ENCODE data around the gene FBXL7.

Gene FBXL7

DNA sequence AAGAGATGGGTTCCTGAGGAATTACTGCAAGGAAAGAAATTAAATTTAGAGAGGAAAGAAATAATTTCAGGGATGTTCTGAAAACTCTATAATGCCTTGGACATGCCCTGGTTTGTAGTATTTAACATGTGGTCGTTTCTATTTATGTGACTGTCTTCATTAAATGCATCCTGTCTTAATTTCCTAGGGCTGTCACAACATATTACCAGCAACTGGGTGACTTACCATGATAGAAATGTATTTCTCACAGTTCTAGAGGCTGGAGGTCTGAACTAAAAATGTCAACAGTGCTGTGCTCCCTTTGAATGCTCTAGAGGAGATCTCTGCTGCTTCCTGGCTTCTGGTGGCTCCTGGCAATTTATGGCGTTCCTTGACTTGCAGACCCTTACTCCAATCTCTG, 287.7 kb downstream of the FBXL7 start:
- no peak for DNase-seq

DNA sequence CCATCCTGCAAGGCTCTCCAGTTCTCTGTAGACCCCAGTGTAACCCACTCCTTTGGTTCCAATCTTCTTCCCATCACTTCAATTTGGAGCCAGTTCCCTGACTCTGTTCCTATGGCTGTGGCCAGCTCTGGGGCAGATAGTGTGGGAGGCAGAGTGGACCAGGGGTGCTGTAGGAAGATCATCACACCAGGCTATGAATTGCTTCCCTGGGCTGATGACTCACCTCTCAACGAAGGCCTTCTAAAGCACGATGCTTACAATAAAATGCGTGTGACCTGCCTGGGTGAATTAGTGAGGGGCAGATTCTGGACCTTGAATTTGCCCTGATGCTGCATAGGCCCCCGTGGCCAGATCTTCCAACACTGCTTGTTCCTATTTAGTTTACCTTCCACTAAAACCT, 289.7 kb downstream of the FBXL7 start:
- no peak for DNase-seq

- no peak for DNase-seq
Measured at GRCh38 chr5:15790446-15791018, 290.6 kb downstream of the FBXL7 start.

DNA sequence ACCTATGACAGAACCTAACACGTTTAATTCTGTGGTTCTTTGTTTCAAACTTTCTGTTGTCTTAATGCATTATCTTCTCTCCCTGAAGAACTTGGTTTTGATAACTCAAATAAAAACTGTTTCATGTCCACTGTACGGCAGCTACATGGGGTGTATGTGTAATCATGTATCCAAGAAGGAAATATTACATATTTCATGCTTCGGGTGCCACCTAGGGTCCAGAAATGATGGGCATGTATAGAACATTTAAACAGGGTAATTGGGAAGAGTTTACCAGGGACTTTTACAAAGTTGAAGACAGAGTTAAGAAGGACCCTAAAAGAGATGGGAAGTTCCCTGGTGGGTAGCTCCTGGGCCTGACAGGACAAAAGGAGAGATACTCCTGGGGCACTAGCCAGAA, 291.3 kb downstream of the FBXL7 start:
- no peak for DNase-seq

- DNase-seq = no peak
Measured at GRCh38 chr5:15791859-15792258, 291.9 kb downstream of the FBXL7 start.

DNA sequence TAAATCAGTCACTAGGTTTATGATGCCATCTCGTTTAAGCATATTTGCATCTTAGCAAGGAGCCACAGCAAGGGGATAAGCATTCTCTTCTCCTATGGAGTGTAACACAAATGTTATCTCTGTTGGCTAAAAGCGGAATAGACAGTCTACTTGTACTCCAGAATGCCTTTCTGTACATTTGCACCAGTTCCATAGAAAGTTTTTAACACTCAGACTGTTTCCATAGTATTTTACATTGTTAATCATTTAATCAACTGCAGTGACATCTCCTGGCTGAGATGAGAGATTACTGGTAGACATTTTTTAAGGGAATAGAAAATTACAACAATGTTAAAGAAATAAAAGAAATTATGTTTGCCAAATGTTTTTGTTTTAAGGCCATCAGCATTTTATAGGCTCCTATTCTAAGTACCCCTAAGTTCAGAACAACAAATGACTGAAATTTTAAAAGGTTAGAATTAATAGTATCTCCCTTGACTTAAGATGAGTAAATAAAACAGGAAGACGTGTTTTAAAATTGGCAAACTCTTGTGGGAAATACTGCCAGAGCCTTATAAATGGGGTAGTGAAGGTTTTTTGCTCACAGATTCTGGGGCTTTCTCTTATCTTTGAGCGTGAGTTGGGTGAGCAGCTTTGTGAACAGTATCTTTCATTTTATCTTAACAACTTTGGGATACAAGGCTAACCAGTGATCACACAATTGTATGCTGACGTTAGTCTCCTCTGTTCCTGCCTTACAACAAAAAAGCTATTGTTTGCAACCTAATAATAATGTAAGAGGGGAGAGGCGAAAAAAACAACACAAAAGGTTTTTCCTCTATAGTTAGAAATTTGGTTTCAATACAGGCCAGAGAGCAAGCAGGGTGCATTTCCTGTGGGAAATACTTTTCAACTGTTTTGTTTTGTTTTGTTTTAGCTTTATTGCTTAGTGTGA, 294.3 kb downstream of the FBXL7 start:
- DNase-seq = no peak

- DNase-seq = no peak
Measured at GRCh38 chr5:15796096-15796495, 296.1 kb downstream of the FBXL7 start.

DNA sequence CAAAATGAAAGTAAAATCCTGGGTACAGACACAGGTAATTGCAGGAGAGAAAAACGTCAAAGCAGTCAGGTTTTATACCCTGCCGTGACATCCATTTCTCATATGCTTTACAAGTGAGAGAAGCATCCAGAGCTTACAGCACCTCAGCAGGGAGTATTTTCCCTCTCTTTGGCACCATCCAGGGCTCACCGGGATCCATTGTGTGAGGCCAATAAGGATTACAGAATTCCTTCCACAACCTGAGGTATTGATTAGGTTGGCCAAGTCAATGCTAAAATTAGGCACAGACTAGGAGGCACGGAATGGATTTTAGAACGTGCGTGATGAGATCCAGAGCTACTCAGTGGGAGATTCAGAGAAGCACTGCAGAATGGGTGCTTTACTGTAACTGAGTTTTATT, 296.6 kb downstream of the FBXL7 start:
- DNase-seq = no peak

DNA sequence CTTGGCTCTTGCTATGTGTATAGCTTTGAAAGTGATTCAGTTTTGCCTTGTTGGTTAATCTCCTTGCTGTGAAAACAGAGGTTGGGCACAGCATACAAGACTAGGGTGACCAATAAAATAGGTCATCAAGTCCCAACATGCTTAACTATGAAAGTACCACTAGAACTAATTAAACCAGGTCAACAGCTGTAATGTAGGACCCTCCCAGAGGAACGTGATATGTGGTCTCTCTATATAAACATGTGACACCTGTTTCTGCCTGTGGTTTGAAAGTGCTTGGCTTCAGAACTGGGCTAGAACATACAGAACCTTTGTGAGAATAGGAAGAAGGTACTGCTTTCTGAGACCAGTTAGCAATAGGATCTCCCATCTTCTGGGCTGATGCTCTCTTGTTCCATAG, 297.1 kb downstream of the FBXL7 start:
- no peak for DNase-seq

- DNase-seq = no peak
Measured at GRCh38 chr5:15798006-15798405, 298.0 kb downstream of the FBXL7 start.

DNA sequence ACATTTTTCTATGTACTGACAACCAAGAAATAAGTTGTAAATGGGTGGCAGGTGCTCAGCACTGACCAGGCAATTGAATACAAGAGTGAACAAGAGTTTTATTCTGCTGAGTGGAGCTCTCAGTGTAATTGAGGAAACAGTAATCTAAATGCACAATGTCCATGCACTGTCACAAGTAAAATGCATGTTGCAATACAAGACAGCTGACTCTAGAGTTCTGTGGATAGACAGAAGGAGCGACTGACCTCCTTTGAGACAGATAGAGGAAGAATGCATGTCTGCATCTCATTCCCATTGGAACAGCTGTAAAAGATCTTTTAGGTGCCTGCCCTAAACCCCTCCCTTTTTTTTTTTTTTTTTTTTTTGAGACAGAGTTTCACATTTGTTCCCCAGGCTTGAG, 299.0 kb downstream of the FBXL7 start:
- DNase-seq = no peak

GRCh38 chr5:15799612-15800011, 299.6 kb downstream of the FBXL7 start:
- no peak for DNase-seq

GRCh38 chr5:15803280-15803679, 303.3 kb downstream of the FBXL7 start:
- DNase-seq = no peak

GRCh38 chr5:15806613-15807012, 306.6 kb downstream of the FBXL7 start:
- no peak for DNase-seq

GRCh38 chr5:15807248-15807647, 307.3 kb downstream of the FBXL7 start:
- no peak for DNase-seq

- DNase-seq = no peak
Measured at GRCh38 chr5:15807871-15808270, 307.9 kb downstream of the FBXL7 start.

GRCh38 chr5:15808577-15808976, 308.6 kb downstream of the FBXL7 start:
- no peak for DNase-seq

DNA sequence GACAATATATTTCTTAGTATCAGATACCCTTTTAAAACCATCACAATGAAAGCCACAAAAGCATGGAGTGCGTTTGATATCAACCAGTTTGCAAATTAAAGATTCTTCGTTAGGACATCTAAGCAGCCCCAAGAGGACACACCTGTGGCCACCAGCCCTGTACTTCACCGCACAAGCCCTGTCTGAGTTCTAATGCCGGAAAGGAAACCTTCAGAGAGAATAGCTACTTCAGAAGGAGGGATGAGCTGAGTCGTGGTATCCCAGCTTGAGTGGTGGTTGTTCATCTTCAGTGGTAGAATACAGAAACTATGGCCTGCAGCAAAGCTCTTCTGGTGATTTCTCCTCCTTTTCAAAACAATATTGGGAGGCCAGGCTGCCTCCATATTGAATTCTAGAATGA, 319.6 kb downstream of the FBXL7 start:
- no peak for DNase-seq

GRCh38 chr5:15821506-15821905, 321.5 kb downstream of the FBXL7 start:
- no peak for DNase-seq

DNA sequence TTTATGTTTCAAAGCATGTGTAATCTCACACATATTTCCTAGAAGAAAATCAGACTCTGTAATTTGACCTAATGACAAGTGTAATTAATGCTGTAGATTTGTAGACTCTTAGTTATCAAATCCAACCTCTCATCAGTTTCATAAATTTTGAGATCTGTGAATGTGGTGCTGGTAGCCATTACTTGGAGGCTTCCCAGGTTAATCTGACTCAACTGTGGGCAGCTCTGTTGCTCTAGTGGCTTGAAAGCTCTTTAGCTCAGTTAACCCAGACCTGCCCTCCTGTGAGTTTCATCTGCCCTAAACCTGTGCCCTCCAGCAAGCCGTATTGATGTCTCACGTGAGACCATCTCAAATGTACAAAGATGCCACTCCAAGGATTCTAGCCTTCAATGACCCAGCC, 323.4 kb downstream of the FBXL7 start:
- no peak for DNase-seq

DNA sequence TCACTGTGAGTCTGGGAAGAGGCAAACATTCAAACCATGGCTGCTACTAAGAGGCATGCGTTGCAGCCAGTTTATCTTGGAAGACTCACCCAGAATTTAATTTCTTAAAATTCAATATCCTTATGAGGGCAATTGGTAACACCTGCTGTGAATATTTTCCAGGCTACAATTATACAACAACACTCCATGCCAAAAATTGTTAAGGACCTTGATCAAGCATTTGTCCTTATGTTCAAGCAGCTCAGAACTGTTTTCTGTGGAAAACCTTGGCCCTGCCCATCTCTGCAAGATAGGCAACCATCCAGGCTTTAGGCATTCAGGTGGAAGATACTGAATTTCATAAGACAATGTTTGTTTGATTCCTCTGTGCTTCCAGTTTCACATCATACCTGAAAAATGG, 327.8 kb downstream of the FBXL7 start:
- no peak for DNase-seq

GRCh38 chr5:15831408-15831807, 331.4 kb downstream of the FBXL7 start:
- DNase-seq = no peak

GRCh38 chr5:15833365-15833764, 333.4 kb downstream of the FBXL7 start:
- no peak for DNase-seq

GRCh38 chr5:15834596-15835245, 334.7 kb downstream of the FBXL7 start:
- DNase-seq = no peak
